ENCODE results near the gene TNK1. TPM values are rescaled to one million over a fixed set of nuclear protein-coding genes. Genes with fewer than 3 reads are reported as not detected.

The TNK1 gene
- total RNA-seq, 1 donor from 2014 or later: 0.22 TPM

DNA sequence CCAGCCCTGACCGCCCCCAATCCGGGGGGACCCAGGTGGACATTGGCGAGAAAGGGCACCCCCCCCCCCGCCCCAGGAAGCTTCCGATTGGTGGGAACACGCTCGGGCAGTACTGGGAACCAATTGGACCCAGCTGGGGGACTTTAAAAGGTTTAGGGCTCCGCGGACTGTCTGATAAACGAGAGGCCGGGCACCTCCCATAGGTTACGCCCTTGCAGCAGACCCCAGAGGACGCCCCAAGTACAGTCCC lies 22.8 kb downstream of the TNK1 start:
- no peak for DNase-seq (ENCODE audit: low spot score)
- Mint-ChIP-seq H3K4me3 (ENCODE audit: unreplicated experiment) (peak overlapping the region; percentile 80), H3K36me3 (ENCODE audit: low read depth) (no peaks in the 10 kb centered on the region), H3K4me1 (ENCODE audit: low read depth) (peaks cover 27% of the 10 kb centered on the region), H3K9me3 (ENCODE audit: low read depth) (no peaks in the 10 kb centered on the region), H3K27ac (ENCODE audit: unreplicated experiment) (peak overlapping the region; percentile 91), H3K27me3 (ENCODE audit: low read depth) (no peaks in the 10 kb centered on the region)
- TF ChIP-seq, protein P1, sequence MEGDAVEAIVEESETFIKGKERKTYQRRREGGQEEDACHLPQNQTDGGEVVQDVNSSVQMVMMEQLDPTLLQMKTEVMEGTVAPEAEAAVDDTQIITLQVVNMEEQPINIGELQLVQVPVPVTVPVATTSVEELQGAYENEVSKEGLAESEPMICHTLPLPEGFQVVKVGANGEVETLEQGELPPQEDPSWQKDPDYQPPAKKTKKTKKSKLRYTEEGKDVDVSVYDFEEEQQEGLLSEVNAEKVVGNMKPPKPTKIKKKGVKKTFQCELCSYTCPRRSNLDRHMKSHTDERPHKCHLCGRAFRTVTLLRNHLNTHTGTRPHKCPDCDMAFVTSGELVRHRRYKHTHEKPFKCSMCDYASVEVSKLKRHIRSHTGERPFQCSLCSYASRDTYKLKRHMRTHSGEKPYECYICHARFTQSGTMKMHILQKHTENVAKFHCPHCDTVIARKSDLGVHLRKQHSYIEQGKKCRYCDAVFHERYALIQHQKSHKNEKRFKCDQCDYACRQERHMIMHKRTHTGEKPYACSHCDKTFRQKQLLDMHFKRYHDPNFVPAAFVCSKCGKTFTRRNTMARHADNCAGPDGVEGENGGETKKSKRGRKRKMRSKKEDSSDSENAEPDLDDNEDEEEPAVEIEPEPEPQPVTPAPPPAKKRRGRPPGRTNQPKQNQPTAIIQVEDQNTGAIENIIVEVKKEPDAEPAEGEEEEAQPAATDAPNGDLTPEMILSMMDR (IDR thresholded peaks at IDR 0.05): no peak

DNA sequence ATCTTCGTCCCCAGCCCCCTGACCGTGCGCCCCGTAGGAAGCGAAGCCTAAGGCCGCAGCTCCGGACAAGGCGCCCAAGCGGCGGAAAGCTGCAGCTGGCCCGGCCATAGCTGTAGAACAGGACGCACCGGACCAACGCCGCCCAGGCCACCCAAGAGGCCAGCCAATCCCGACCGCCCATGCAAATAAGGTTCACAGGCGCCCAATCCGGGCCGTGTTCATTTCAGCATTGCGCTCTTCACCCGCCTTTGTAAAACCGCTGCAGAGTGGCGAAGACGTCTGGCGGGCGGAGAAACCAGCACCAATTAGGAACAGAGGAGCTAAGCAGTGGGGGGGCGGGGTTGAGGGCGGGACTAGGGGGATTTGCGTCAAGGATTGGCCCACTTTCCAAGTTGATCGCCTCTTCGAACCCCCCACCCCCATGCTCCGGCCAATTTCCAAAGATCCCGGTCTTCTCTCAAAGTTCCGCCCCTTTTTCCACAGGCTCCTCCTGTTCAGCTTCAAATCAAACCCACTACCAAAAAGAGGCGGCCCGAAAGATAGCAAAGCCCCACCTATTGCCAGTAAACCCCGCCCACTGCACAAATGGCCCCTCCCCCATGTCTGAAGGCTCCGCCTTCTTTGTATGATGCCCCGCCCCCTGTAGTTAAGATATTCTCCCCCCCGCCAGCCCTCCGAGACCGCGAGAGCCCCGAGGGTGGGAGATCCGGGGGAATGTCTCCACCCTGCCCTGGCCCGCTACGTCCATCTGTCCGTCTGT lies 23.3 kb downstream of the TNK1 start, which contains the start of gene TMEM256:
Gene TMEM256, minus strand, starts transcription at position 121 of the 760 bp plus-strand sequence. Its CDS starts 13 bp downstream, at position 108.
- Mint-ChIP-seq H3K4me3 (ENCODE audit: unreplicated experiment) (peak within 1 kb of the TSS; percentile 85), H3K27ac (ENCODE audit: unreplicated experiment) (peak within 1 kb of the TSS; percentile 91), H3K27me3 (ENCODE audit: low read depth) (no peaks in the 10 kb centered on the region), H3K4me1 (ENCODE audit: low read depth) (peaks cover 27% of the 10 kb centered on the region), H3K9me3 (ENCODE audit: low read depth) (no peaks in the 10 kb centered on the region), H3K36me3 (ENCODE audit: low read depth) (peaks cover 3% of the 10 kb centered on the region)
- TF ChIP-seq, protein P1 (IDR thresholded peaks at IDR 0.05): peak; percentile 28
- DNase-seq (ENCODE audit: low spot score): peak; percentile 99

DNA sequence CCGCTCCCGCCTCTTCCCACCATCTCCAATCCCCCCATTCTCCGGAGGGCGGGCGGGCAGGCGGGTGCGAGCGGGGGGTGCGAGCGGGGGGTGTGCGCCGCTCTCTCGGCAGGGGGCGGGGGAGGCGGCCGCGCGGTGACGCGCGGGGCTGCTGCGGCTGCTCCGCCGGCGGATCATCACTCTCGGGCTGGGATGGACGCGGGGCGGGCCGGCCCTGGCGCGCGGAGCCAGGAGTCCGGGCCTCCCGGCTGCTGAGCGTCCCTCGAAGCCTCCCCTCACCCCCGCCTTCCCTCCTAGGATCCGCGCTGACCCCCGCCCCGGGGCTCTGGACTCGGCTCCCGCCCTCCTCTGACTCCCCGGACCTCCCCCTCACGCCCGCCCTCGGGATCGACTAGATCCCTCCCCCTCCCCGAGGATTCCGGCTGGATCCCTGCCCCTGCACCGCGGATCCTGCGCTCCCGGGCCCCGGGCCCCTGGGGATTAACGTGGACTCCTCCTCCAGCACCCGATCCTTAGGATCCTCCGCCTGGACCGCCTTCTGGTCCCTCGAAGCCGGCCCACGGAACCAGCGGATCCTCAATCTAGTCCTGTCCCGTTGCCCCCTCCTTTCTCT lies 24.0 kb downstream of the TNK1 start:
- H3K27me3 Mint-ChIP-seq (ENCODE audit: low read depth): no peaks in the 10 kb centered on the region
- peaks cover 27% of the 10 kb centered on the region for H3K4me1 Mint-ChIP-seq (ENCODE audit: low read depth)
- DNase-seq (ENCODE audit: low spot score): no peak
- peak overlapping the region; percentile 89 for H3K27ac Mint-ChIP-seq (ENCODE audit: unreplicated experiment)
- peak overlapping the region; percentile 85 for H3K4me3 Mint-ChIP-seq (ENCODE audit: unreplicated experiment)
- H3K36me3 Mint-ChIP-seq (ENCODE audit: low read depth): peaks cover 10% of the 10 kb centered on the region
- TF ChIP-seq, protein P1 (IDR thresholded peaks at IDR 0.05): peak; percentile 2
- no peaks in the 10 kb centered on the region for H3K9me3 Mint-ChIP-seq (ENCODE audit: low read depth)

DNA sequence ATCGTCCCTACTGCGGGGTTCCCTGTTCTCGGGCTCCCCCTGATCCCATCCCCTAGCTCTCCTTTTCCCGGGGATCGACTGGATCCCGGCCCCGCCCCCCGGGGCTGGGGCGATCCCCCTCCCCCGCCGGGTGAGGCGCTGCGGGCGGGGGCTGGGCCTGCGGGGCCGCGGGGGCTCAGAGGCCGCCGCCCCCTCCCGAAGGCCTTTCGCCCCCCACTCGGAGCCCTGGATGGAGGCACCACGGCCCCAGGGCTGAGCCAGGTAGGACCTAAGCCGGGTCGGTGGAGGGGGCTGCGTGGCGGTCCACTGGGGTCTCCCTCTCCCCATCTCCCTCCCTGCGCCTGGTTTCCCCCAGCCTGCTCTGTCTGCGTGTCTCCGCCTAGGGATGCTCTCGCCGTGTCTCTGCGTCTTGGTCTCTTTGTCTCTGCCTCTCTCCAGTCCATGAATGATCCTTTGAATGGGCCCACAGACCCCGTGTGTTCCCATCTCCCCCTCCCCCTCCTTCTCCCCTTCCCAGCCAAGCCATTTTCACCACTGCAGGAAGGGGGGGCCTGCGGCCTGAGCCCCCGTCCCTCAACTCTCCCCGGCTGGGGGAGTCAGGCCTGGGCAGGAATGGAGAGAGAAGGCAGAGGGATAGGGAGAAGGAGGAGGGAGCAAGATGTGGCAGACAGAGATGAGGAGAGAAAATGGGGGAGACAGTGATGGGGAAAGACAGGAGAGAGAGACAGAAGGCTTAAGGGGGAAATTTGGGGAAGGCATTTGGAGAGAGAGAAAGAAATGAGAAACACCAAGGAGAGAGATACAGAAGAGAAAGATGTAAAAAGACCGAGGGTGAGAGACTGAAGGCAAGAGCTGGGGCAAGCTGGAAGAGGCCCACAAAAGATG lies 24.7 kb downstream of the TNK1 start:
- no peak for DNase-seq (ENCODE audit: low spot score)
- Mint-ChIP-seq H3K4me1 (ENCODE audit: low read depth) (peaks cover 27% of the 10 kb centered on the region), H3K9me3 (ENCODE audit: low read depth) (no peaks in the 10 kb centered on the region), H3K36me3 (ENCODE audit: low read depth) (peaks cover 16% of the 10 kb centered on the region), H3K4me3 (ENCODE audit: unreplicated experiment) (peak overlapping the region; percentile 85), H3K27me3 (ENCODE audit: low read depth) (no peaks in the 10 kb centered on the region), H3K27ac (ENCODE audit: unreplicated experiment) (peak overlapping the region; percentile 85)
- TF ChIP-seq, protein P1 (IDR thresholded peaks at IDR 0.05): no peak

DNA sequence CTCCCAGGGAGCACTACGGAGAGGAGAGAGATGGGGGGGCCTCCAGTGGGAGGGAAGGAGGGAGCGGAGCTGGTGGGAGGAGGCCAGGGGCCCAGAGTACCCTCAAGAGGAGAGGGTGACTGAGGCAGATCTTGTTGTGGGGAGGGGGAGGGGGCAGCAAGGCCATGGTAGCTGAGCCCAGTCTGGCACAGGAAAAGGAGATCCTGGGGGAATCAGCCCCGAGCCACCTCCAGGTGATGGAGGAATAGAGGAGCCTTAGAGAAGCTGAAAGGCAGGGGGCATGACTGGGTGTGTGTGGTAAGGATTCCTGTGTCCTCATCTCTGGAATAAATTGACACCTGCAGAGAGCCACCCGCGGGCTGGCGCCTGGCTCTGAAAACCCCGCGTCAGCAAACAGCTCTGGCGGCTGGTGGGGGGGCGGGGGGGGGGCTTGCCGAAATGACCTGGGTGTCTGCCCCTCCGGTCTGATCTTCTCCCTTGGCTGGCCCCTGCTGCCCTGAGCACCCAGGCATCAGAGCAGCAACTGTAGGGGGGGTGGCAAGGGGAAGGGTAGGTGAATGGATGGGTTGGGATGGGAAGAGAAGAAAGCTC lies 25.4 kb downstream of the TNK1 start:
- Mint-ChIP-seq H3K4me3 (ENCODE audit: unreplicated experiment) (peak overlapping the region; percentile 77), H3K9me3 (ENCODE audit: low read depth) (no peaks in the 10 kb centered on the region), H3K4me1 (ENCODE audit: low read depth) (peaks cover 27% of the 10 kb centered on the region), H3K27me3 (ENCODE audit: low read depth) (no peaks in the 10 kb centered on the region), H3K36me3 (ENCODE audit: low read depth) (peaks cover 19% of the 10 kb centered on the region), H3K27ac (ENCODE audit: unreplicated experiment) (no peak overlapping the region)
- DNase-seq (ENCODE audit: low spot score): no peak
- TF ChIP-seq, protein P1 (IDR thresholded peaks at IDR 0.05): no peak

Measured in chondrocyte (in vitro differentiated cells).